K562 (cell line): ENCODE data around the gene C9orf50. TPM values are rescaled to one million over a fixed set of nuclear protein-coding genes. Genes with fewer than 3 reads are reported as not detected.

Source experiments
- CHD1 ChIP-seq: fragments of 200-600 bp; sonication (generic); IDR thresholded peaks from one replicate; pipeline ENCODE4 v1.6.1; 2012; ENCODE audit warnings: mild to moderate bottlenecking, moderate library complexity, low read length, inconsistent platforms
- E2F3 ChIP-seq: fragments of 250-450 bp; sonication (Bioruptor Pico); IDR thresholded peaks from 2 replicates; pipeline ENCODE4 v1.4.0; 2020; ENCODE audit warnings: mild to moderate bottlenecking
- EHMT2 ChIP-seq: fragments of 450-650 bp; IDR thresholded peaks from 2 replicates; pipeline ENCODE4 v1.6.1; 2018; ENCODE audit warnings: antibody characterized with exemption
- FOXA1 ChIP-seq: fragments of 450-650 bp; IDR thresholded peaks from 2 replicates; pipeline ENCODE4 v1.6.1; 2016; ENCODE audit warnings: mild to moderate bottlenecking, borderline replicate concordance
- FOXA3 ChIP-seq, 2 experiments: fragments of 450-650 bp in 1 of 2; sonication (generic) in 1 of 2; formaldehyde crosslinking; IDR thresholded peaks in 1 of 2; conservative IDR thresholded peaks in 1 of 2; 2 replicates each; pipeline versions ENCODE4 v1.4.0 to v1.8.0; 2020 to 2022; ENCODE audit warnings: mild to moderate bottlenecking in 2 of 2, missing genetic modification reagents in 1 of 2
- GTF2E2 ChIP-seq: fragments of 200-800 bp; sonication (Bioruptor generic); IDR thresholded peaks from 2 replicates; pipeline ENCODE4 v1.6.1; 2016; ENCODE audit warnings: missing genetic modification characterization, missing compliant biosample characterization
- NR2C1 ChIP-seq, 2 experiments: fragments of 450-650 bp; IDR thresholded peaks; 2 replicates each; pipeline ENCODE4 v1.6.1; 2017; ENCODE audit warnings: mild to moderate bottlenecking in 2 of 2, antibody characterized with exemption in 1 of 2, inconsistent platforms in 1 of 2, missing compliant biosample characterization in 1 of 2, missing genetic modification characterization in 1 of 2
- POLR2G ChIP-seq: fragments of 200-400 bp; formaldehyde crosslinking; IDR thresholded peaks from 2 replicates; pipeline ENCODE4 v1.6.1; 2017; ENCODE audit warnings: low read depth, mild to moderate bottlenecking, antibody characterized with exemption, low read length, moderate library complexity
- RB1 ChIP-seq: fragments of 450-650 bp; IDR thresholded peaks from 2 replicates; pipeline ENCODE4 v1.6.1; 2017; ENCODE audit warnings: low read depth, mild to moderate bottlenecking
- TAF1 ChIP-seq: IDR thresholded peaks from 2 replicates; pipeline ENCODE4 v1.6.1; 2011; ENCODE audit warnings: mild to moderate bottlenecking, low read length, moderate library complexity; ENCODE audit not compliant: insufficient read depth, control insufficient read depth, severe bottlenecking; ENCODE audit errors: extremely low read depth
- TAF15 ChIP-seq: fragments of 200-400 bp; formaldehyde crosslinking; IDR thresholded peaks from 2 replicates; pipeline ENCODE4 v1.6.1; 2017; ENCODE audit warnings: mild to moderate bottlenecking, low read depth, low read length, moderate library complexity
- WHSC1 ChIP-seq: IDR thresholded peaks from one replicate; pipeline ENCODE4 v1.6.1; 2012; ENCODE audit warnings: low read length, control low read depth, inconsistent platforms
- ZFX ChIP-seq: sonication (generic); formaldehyde crosslinking; IDR thresholded peaks from 2 replicates; pipeline ENCODE4 v1.8.0; 2022; ENCODE audit warnings: mild to moderate bottlenecking, missing genetic modification reagents, moderate library complexity
- ZNF644 ChIP-seq: fragments of 200-800 bp; sonication (Bioruptor generic); IDR thresholded peaks from 2 replicates; pipeline ENCODE4 v1.6.1; 2016; ENCODE audit warnings: low read depth, missing genetic modification characterization, missing compliant biosample characterization
- ZNF764 ChIP-seq: fragments of 250-450 bp; sonication (Bioruptor Pico); IDR thresholded peaks from 2 replicates; pipeline ENCODE4 v1.4.0; 2020; ENCODE audit warnings: low read depth, mild to moderate bottlenecking, moderate library complexity
- polyA plus RNA-seq, 8 experiments: library from polyadenylated mRNA; depleted of rRNA in 4 of 8; stranded (reverse) in 5 of 8; unstranded in 3 of 8; fragments of >200 nt; fragmentation: Nextera tagmentation in 2 of 8; fragmentation: Illumina TruSeq in 1 of 8; extraction: Ambion mirVana in 2 of 8; extraction: Trizol in 1 of 8; gene quantifications; 2 replicates each; pipeline versions ENCODE4 v1.2.1 to v1.2.3, GENCODE V29; 2011 to 2014; ENCODE audit warnings: inconsistent platforms in 1 of 8, missing spikeins in 1 of 8
- total RNA-seq, 7 experiments: library from RNA; depleted of rRNA in 6 of 7; stranded (reverse); fragments of >200 nt in 6 of 7; fragmentation: Illumina TruSeq in 2 of 7; extraction: Trizol in 2 of 7; gene quantifications; 2 replicates each; pipeline versions ENCODE4 v1.2.1 to v1.2.3, GENCODE V29; 2011 to 2021; ENCODE audit warnings: low replicate concordance in 1 of 7
- TF ChIP-seq, protein P1 (sequence below), 2 experiments: fragments of 250-450 bp in 1 of 2; fragments of 450-650 bp in 1 of 2; sonication (Bioruptor Pico) in 1 of 2; IDR thresholded peaks; 2 replicates each; pipeline versions ENCODE4 v1.6.1 to v1.8.0; 2016 to 2021; ENCODE audit warnings: mild to moderate bottlenecking in 2 of 2, moderate library complexity in 2 of 2, missing compliant biosample characterization in 1 of 2, missing genetic modification characterization in 1 of 2

C9orf50 gene
- total and polyA plus RNA-seq, 9 of the 15 experiments (the other 6 are each of a cell fraction or from before 2014, with no cell fraction given) = not detected

GRCh38 chr9:129587487-129588262, 33.2 kb downstream of the C9orf50 start (continued):
- peak; percentile 71 for TF ChIP-seq TAF1
- no peak for TF ChIP-seq FOXA1
- TF ChIP-seq ZNF764 (CRISPR knock-in tag) = 0 out of 2 replicates have a peak, but pooled peaks have one; percentile 58
- no peak for TF ChIP-seq POLR2G
- TF ChIP-seq NR2C1 (IDR thresholded peaks at IDR 0.05) = peak; percentile 22; the same call in 1 of the 2 replicates
- TF ChIP-seq NR2C1 (tag; IDR thresholded peaks at IDR 0.05) = peak; percentile 60
- TF ChIP-seq ZFX = peak; percentile 77
- peak; percentile 86 for TF ChIP-seq ZNF644
- peak; percentile 79; the same call in 1 of the 2 replicates for TF ChIP-seq EHMT2
- TF ChIP-seq GTF2E2 = peak; percentile 82
- TF ChIP-seq WHSC1 = no peak
- TF ChIP-seq TAF15 = no peak
- TF ChIP-seq, protein P1, sequence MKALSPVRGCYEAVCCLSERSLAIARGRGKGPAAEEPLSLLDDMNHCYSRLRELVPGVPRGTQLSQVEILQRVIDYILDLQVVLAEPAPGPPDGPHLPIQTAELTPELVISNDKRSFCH (CRISPR knock-in tag; IDR thresholded peaks at IDR 0.05) = no peak
- TF ChIP-seq, protein P1 (tag; IDR thresholded peaks at IDR 0.05) = peak; percentile 97
- no peak for TF ChIP-seq E2F3 (CRISPR knock-in tag)
- no peak for TF ChIP-seq CHD1
- TF ChIP-seq RB1 = no peak
- TF ChIP-seq FOXA3 (CRISPR knock-in tag; conservative IDR thresholded peaks at IDR 0.05 in 1 of 2, IDR thresholded peaks at IDR 0.05 in 1 of 2) = 0 out of 4 replicates have a peak, but pooled peaks of 1 of the 2 experiments have one; percentile 5
